CMK (cell line): ENCODE results near the gene KBTBD2.
"Not testable (repeated sequence)": the region's sequence is repeated elsewhere in the genome, so short reads cannot be mapped to it uniquely, and the experiment has no call there.

Source experiments
- DNase-seq: peaks from one replicate; pipeline ENCODE4 v3.0.0-alpha.2; 2010; ENCODE audit warnings: low read depth

The KBTBD2 gene

DNA sequence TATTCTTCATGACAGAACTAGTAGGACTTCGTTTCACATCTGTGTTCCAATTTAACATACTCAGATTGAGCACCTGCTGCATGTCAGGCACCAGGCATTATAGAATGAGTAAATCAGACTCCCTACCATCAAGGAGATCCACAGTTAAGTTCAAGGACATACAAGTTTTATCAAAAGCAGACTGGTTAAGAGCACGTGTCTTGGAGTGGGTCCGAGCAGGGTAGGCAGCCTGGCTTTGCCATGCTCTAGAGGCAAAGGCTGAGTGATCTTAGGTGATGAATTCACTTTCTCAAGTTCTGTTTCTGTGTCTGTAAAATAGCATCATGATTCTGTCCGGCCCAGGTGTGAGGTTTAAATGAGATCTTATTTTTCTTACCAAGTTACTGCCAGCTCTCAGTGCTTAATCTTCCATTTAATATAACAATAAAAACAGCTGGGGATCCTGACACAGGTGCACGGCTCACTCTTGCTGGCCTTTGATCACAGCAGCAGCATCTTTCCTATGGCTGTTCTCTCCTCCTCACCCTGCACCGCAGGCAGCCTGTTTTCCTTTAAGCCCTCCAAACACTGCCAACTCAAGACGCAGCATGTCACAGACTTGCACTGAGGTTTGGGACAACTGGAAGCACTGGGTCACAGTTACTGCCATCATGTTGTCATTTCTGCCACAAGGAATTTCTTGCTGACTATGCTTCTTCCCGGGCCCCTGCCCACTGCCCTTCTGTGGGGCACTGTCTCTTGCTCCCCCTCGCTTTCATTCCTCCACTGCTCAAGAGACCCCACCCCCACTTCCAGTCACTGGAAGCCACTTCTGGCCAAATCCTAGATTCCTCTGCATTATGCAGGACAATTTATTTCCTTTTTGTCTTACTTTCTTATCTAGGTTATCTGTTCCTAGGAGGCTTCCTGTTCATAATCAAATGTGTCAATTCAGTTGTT lies 35.5 kb downstream of the KBTBD2 start:
- DNase-seq, result not testable (repeated sequence)

DNA sequence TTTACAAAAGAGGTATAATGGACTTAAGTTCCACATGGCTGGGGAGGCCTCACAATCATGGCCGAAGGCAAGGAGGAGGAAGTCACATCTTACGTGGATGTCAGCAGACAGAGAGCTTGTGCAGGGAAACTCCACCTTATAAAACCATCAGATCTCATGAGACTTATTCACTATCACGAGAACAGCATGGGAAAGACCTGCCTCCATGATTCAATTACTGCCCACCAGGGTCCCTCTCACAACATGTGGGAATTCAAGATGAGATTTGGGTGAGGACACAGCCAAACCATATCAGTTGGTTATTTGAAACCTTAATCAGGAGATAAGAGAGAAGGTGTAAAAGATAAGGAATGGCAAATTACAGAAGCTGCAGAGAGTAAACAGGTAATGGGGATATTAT lies 40.9 kb downstream of the KBTBD2 start:
- not testable (repeated sequence) for DNase-seq

DNA sequence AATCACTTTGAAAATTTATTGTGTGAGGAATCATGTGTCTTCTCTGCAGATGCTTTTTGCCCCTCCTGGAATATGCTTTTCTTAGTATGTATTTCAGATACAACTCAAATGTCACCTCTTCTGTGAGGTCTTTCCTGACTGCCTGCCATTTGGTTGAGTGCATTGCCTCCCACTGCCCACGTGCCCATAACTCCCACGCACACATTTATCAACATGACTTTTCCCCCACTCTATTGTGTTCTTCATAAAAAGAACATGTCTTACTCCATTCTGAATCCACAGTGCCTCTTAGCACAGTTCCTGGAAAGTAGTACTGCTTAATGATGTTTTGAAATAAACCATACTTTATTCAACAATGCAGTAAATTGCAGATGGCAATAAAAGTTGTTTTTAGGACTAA lies 42.9 kb downstream of the KBTBD2 start:
- DNase-seq, result not testable (repeated sequence)

DNA sequence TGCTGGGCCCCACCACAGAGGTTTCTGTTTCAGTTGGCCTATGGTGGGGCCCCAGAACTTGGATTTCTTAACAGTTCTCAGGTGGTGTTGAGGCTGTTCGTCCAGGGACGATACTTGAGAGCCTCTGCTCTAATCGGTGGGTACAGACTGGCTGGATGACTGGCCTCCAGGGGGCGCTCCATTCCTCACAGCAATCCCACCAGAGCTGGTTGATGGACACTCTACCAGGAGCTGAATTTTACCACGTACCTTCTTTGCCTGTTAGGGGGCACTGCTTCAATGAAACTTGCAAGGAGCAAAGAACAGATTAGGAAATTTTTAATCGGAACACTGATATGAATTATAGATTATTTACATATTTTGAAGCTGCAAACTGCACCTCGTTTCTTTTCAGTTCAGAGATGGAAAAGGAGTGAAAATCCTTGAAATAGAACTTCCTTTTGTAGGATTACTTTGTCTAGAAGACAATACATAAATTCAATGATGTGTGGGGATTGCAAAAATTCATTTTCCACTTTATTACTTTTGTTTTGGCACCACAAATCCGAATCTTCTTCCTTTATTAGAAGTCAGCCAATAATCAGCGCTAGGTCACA lies 44.8 kb downstream of the KBTBD2 start:
- peak; percentile 58 for DNase-seq

DNA sequence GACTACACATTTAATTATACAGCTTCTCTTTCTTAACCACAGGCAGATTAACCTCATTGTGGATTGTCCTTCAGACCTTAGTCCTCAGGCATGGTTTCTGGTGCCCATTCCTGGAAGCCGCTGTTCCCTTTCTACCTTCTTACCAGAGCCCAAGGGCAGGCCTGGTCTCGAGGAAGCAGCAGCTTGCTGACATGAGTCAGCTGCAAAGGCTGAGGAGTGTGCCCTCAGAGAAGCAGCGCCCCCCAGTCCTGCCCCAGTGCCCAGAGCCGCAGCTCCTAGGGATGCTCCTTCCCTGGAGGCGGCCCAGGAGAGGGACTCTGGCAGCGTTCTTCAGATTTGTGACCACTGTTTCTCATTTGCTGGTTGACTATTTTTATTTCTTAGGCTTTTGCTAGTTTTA lies 46.8 kb downstream of the KBTBD2 start:
- DNase-seq, result not testable (repeated sequence)

DNA sequence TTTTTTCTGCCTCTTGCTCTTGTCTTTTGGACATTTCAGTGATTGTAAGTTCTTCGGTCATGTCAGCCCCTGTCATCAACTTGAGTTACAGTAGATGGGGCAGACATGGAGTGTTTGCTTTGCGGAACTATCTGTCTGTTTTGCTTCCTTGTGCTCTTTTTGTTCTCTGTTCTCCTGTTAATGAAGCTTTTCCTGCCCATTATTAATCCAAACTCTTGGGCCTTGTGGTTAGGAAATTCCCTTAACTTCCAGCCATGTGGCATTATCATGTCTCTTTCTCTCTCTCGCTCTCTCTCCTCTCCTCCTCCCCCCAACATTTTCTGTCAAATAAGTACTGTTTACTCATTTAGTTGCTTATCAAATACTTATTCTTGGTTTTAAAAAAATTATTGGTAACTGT lies 47.8 kb downstream of the KBTBD2 start:
- DNase-seq, result not testable (repeated sequence)

DNA sequence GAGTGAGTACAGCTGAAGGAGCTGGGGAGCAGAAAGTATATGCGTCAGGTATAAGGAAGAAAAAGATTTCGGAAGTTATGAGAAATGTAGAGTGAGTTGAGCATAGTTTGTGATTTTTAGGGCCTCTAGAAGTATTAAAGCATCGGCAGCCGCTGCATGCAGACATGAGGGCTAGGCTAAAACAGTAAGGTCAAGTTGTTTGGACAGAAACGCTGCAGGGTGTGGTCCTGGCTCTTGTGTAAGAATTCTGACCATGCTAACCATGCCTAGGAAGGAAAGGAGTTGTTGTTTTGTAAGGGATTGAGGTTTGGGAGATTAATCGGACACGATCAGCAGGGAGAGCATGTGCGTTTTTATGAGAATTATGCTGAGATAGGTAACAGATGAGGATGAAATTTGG lies 51.7 kb downstream of the KBTBD2 start:
- not testable (repeated sequence) for DNase-seq

DNA sequence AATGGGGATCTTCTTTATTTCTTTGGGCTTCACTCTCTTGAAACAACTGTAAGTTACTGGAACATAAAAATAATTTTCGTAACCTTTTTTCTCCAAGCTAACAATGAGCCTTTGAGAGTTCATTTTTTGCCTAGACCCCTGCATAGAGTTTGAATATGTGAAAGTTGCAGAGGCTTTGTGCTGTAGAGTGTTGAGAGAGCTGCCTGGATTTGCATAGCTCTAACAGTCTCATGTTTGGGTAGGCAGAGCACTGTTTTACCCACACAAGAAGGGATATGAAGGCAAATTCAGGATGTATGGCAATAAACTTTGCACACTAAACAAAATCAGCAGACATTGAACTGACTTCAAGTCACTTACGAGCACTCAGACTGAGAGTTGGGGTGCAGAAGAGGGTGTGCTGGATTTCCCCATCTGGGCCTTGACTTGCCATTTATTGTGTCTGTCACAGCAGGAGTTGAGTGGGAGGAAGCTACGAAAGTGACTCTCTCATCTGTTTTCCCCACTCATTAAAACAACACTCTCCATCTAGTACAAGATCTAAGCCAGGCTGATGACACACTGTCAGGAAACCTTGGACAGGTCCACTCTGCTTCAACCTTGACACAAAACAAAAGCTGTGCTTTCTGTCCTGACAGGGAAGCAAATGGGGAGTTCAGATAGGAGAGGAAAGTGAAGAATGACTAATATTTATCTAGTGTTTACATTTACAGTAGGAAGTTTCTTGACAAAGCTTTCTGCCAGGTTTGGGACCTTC lies 62.4 kb downstream of the KBTBD2 start:
- not testable (repeated sequence) for DNase-seq
